Measurements from ENCODE around the gene CLINT1. TPM values are rescaled to one million over a fixed set of nuclear protein-coding genes. Genes with fewer than 3 reads are reported as not detected.

CLINT1 gene
- polyA plus RNA-seq, 6 donors from 2014 or later, result 54.7 to 93.6 (median 80.4) TPM

- ATAC-seq (ENCODE audit: low read depth in 2 of 2), result no peak
- Mint-ChIP-seq H3K4me3 (no peak overlapping the region), H3K27ac (no peak overlapping the region), H3K27me3 (no peaks in the 10 kb centered on the region), H3K4me1 (peaks cover 3 to 9% (median 4%) of the 10 kb centered on the region in 3 donors), H3K9me3 (no peaks in the 10 kb centered on the region), H3K36me3 (peaks cover 8 to 10% of the 10 kb centered on the region in 2 donors)
- no peak for DNase-seq
Measured at GRCh38 chr5:157750320-157750719, 108.6 kb downstream of the CLINT1 start.

- peaks cover 10 to 18% (median 13%) of the 10 kb centered on the region in 3 donors for H3K4me1 Mint-ChIP-seq
- no peaks in the 10 kb centered on the region for H3K9me3 Mint-ChIP-seq
- peaks cover 8% of the 10 kb centered on the region in 2 donors for H3K36me3 Mint-ChIP-seq
- ATAC-seq (ENCODE audit: low read depth in 2 of 2), result no peak
- no peaks in the 10 kb centered on the region for H3K27me3 Mint-ChIP-seq
- no peak overlapping the region for H3K4me3 Mint-ChIP-seq
- H3K27ac Mint-ChIP-seq, result no peak overlapping the region
- no peak for DNase-seq
Measured at GRCh38 chr5:157749462-157749799, 109.5 kb downstream of the CLINT1 start.

DNA sequence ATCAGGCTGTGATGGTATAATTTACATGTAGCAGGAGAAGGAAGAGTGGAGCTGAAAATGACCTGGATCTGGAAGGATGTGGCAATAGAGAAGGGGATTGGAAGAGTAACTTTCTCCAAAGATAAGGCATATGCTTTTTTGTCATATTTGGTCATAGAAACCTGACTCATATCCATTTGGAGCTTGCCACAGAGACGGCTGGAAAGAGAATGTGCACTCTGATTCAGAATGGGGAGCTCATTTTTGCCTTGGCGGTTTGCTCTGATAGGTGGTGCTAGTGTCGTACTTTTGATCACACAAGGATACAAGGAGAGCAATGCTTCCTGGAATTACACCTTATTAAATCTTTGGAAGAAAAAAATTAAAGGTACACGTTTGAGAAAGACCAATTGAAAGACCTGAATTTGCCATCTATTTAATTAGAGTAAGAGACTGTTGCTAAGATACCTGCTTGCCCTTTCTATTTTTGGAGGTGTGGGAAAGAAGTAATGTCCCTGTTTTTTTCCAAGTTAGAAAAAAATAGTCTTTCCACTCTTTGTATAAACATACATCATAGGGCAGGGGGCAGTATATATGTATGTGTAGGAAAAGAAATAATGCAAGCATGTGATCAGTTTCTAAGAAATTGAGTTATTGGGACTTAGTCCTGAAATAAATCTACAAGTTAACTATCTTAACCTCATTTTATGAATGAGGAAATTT, 110.0 kb downstream of the CLINT1 start:
- DNase-seq, result no peak
- peaks cover 8% of the 10 kb centered on the region in 2 donors for H3K36me3 Mint-ChIP-seq
- peak overlapping the region in 2 of 6 donors; percentile 18 to 66 for H3K27ac Mint-ChIP-seq
- no peaks in the 10 kb centered on the region for H3K9me3 Mint-ChIP-seq
- H3K4me1 Mint-ChIP-seq, result peaks cover 15 to 22% (median 16%) of the 10 kb centered on the region in 3 donors
- H3K27me3 Mint-ChIP-seq, result no peaks in the 10 kb centered on the region
- no peak overlapping the region for H3K4me3 Mint-ChIP-seq
- no peak for ATAC-seq (ENCODE audit: low read depth in 2 of 2)

DNA sequence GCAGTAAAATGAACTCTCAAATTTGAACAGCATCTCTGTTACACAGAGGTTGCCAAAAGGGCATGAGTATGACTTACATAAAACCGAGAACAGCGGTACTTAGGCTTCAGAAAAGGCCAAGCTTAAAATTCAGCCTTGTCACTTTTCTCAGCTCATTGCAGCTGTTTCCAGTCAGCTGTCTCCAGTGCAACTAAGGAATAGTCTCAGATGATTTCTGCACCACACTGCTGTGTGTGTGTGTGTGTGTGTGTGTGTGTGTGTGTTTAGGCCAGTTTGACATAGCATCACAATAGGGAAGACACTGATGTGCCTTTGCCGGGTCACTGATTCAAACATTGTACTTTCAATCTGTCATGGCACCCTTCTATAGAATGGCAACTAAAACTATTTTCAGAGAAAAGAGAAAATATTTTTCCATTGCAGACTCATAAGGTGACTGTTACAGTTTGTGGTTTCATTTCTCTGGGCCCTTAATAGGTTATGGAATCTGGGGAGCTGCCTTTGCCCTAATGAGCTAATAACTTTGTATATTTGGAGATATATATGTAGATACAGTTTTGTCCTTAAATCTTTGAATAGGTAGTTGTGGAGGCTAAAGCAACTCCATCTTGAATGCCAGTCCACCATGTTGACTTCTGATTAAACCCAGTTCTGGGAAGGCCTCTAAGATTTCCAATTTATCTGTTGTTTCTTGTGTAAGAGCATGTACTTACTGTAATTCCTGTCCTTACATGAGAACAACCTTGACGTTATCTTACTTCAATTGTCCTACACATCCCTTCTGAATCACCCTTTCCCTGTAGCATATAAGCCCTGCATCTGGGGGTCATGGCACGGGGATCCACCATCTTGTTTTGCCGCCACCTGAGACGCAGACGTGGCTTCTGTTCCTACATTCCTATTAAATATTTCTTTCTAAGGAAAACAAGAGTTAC, 110.9 kb downstream of the CLINT1 start:
- Mint-ChIP-seq H3K4me1 (peaks cover 16 to 26% (median 18%) of the 10 kb centered on the region in 3 donors), H3K27me3 (no peaks in the 10 kb centered on the region)
- no peak for DNase-seq

DNA sequence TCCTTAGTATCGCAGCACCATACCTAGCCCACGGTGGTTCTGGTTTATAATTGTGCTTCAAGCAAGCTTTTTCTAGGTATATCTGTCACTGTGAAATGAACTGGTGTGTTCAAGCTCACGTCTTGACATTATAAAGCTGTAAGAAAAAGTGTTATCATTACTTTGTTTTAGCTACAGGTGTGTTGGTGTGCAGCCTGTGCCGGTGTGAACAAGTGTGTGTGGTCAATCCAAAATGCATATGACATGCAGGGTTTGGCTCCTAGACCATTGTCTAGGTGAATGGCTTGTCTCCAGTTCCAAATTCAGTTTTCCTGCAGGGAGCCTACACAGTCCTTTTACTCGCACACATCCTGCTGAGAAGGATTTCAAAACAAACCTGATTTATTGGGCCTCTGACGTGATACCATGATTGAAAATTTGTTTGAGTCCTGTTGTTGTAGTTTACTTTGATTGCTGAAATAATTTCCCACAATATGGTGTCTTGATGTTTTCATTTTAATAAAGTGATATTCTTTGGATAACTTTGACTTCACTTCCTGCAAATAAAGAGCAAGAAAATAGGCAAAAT, 111.7 kb downstream of the CLINT1 start:
- DNase-seq (no peak), ATAC-seq (ENCODE audit: low read depth in 2 of 2) (no peak)
- Mint-ChIP-seq H3K27ac (no peak overlapping the region), H3K36me3 (peaks cover 0 to 8% of the 10 kb centered on the region in 2 donors), H3K4me3 (peak overlapping the region in 1 of 8 donors; percentile 40), H3K9me3 (no peaks in the 10 kb centered on the region), H3K4me1 (peaks cover 16 to 28% (median 20%) of the 10 kb centered on the region in 3 donors), H3K27me3 (no peaks in the 10 kb centered on the region)

More for the DNA sequence above, 110.9 kb downstream of the CLINT1 start:
- H3K36me3 Mint-ChIP-seq, result peaks cover 7 to 8% of the 10 kb centered on the region in 2 donors
- H3K9me3 Mint-ChIP-seq, result no peaks in the 10 kb centered on the region
- no peak for ATAC-seq (ENCODE audit: low read depth in 2 of 2)
- H3K4me3 Mint-ChIP-seq, result peak overlapping the region in 1 of 8 donors; percentile 40
- H3K27ac Mint-ChIP-seq, result peak overlapping the region in 1 of 6 donors; percentile 18

DNA sequence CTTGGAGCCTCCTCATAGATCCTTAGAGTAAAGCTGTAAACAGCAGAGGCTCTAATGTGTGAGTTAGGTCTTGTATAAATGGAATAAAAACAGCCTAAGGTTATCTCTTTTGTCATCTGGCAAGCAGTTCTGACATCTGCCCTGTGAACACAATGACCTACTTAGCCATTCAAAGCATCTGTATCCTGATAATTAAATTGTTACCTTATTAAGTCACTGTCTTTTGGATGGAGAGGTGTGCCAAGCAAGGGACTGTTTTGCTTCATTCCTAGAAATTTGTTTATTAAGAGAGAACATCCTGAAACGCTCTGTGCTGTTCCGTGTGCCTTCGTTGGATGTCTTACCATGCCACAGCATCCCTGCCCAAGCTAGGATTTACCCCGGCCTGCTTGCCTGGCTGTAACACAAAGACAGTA, 113.9 kb downstream of the CLINT1 start:
- Mint-ChIP-seq H3K27me3 (no peaks in the 10 kb centered on the region), H3K4me1 (peaks cover 21 to 28% (median 26%) of the 10 kb centered on the region in 3 donors), H3K4me3 (peak overlapping the region; percentile 76 to 98 (median 94)), H3K9me3 (no peaks in the 10 kb centered on the region), H3K36me3 (no peaks in the 10 kb centered on the region), H3K27ac (peak overlapping the region in 1 of 6 donors; percentile 11)
- ATAC-seq (ENCODE audit: low read depth in 2 of 2) (no peak), DNase-seq (no peak)

GRCh38 chr5:157744051-157745011, 114.6 kb downstream of the CLINT1 start:
- no peaks in the 10 kb centered on the region for H3K27me3 Mint-ChIP-seq
- no peaks in the 10 kb centered on the region for H3K9me3 Mint-ChIP-seq
- peaks cover 22 to 28% (median 27%) of the 10 kb centered on the region in 3 donors for H3K4me1 Mint-ChIP-seq
- DNase-seq (peak; percentile 29), ATAC-seq (ENCODE audit: low read depth in 2 of 2) (no peak)
- H3K27ac Mint-ChIP-seq, result peak overlapping the region; percentile 3 to 94 (median 62)
- H3K4me3 Mint-ChIP-seq, result peak overlapping the region; percentile 76 to 98 (median 94)
- H3K36me3 Mint-ChIP-seq, result no peaks in the 10 kb centered on the region

DNA sequence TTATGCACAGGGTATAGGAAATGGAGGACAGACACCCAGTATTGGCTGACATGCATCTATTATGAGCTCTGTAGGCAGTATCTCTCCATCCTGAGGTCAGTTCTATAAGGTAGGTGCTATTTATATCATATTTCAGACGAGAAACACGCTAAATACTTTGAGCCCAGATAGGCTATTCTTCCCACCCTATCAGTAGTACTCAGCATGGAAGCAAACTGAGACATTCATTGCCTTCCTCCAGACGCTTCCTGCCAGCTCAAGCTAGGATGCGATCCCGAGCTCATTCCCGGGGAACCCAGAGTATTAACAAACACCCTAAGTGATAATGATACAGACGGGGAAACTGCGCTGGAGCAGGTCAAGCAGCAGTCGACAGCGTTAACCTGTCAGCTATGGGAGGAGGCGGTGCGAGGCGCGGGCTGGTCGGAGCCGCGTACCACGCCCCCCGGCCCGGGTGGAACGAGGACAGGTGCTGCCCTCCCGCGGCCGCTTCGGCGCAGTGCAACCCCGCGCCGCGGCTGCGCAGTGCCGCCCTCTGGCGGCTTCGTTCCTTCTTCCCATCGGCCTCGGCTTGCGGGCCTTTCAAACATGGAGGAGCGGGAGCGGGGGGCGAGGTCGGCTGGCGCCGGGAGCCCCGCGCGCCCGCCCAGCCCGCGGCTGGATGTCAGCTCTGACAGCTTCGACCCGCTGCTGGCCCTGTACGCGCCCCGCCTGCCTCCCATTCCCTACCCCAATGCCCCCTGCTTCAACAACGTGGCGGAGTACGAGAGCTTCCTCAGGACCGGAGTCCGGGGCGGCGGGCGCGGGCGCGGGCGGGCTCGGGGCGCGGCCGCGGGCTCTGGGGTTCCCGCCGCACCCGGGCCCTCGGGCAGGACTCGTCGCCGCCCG, 115.5 kb downstream of the CLINT1 start, which contains the start of gene LSM11:
Gene LSM11 (plus strand): TSS at position 550 of the 888 bp plus-strand sequence. CDS start 39 bp downstream, at position 589.
- H3K36me3 Mint-ChIP-seq, result no peaks in the 10 kb centered on the region
- peak; percentile 91 for DNase-seq
- H3K4me3 Mint-ChIP-seq, result peak within 1 kb of the TSS; percentile 76 to 98 (median 94)
- no peaks in the 10 kb centered on the region for H3K9me3 Mint-ChIP-seq
- no peaks in the 10 kb centered on the region for H3K27me3 Mint-ChIP-seq
- H3K27ac Mint-ChIP-seq, result peak within 1 kb of the TSS; percentile 47 to 94 (median 68)
- ATAC-seq (ENCODE audit: low read depth in 2 of 2), result peak; percentile 89 to 90
- H3K4me1 Mint-ChIP-seq, result peaks cover 22 to 27% (median 24%) of the 10 kb centered on the region in 3 donors

DNA sequence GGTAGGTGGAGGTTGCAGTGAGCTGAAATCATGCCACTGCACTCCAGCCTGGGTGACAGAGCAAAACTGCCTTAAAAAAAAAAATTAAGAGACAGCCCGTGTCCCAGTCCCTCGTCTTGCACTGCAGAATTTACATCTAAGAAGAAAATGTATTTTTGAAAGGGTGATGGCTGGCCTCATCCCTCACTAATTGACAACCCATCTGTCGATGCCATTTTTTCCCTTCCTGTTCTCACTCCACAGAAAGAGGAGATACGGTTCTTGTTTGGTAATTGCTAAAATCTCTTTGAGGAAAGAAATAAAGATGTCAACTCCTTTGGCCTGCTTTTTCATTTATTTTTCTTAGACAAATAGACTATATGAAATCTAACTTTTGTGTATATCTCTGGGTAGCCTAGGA, 117.8 kb downstream of the CLINT1 start:
- ATAC-seq (ENCODE audit: low read depth in 2 of 2) (no peak), DNase-seq (no peak)
- Mint-ChIP-seq H3K4me3 (peak overlapping the region in 1 of 8 donors; percentile 33), H3K27me3 (no peaks in the 10 kb centered on the region), H3K9me3 (no peaks in the 10 kb centered on the region), H3K36me3 (peaks cover 0 to 3% of the 10 kb centered on the region in 2 donors), H3K4me1 (peaks cover 22 to 27% (median 23%) of the 10 kb centered on the region in 3 donors), H3K27ac (no peak overlapping the region)

- no peak for ATAC-seq (ENCODE audit: low read depth in 2 of 2)
- Mint-ChIP-seq H3K27ac (peak overlapping the region in 2 of 6 donors; percentile 49 to 64), H3K36me3 (peaks cover 0 to 3% of the 10 kb centered on the region in 2 donors), H3K4me1 (peaks cover 17 to 23% (median 22%) of the 10 kb centered on the region in 3 donors), H3K9me3 (no peaks in the 10 kb centered on the region), H3K4me3 (peak overlapping the region in 2 of 8 donors; percentile 26 to 72), H3K27me3 (no peaks in the 10 kb centered on the region)
- DNase-seq, result no peak
Measured at GRCh38 chr5:157740229-157740610, 118.7 kb downstream of the CLINT1 start.

DNA sequence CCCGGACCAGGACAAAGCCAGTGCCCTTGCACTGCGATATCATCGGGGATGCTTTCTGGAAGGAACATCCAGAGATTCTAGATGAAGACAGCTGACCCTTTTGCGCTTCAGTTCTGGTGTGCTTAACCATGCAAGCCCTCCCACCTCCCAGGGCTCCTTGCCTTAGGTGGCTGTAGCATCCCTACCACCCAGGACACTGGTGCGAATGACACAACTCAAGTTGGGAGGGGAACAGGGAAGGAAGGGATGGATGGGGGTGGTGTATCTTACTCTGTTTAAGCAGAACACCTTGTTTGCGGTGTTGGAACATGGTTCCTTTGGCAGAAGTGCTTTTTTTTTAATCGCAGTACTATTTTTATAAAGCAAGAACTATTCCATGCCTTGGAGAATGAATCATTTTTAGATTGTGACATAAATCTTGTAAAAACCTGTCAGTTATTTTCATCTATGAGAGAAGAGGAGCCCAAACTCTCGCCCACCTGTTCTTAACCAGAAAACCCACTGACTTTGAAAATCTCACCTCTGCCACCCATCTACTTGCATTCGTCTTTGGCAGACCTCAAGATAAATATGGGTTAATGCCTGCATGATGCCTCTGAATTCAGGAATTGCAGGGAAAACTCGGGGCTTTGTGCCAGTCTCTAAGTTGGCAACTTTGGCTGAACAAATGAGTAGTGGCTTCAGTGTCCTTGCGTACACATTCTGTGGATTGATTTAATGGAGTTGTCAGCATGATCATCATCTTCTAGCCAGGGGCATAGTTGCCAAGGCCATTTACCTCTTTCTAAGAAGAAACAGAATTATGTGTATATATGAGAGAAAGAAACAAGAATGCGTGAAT, 119.3 kb downstream of the CLINT1 start:
- peaks cover 11 to 19% (median 16%) of the 10 kb centered on the region in 3 donors for H3K4me1 Mint-ChIP-seq
- peak overlapping the region in 1 of 6 donors; percentile 64 for H3K27ac Mint-ChIP-seq
- ATAC-seq (ENCODE audit: low read depth in 2 of 2), result no peak
- no peaks in the 10 kb centered on the region for H3K9me3 Mint-ChIP-seq
- no peaks in the 10 kb centered on the region for H3K27me3 Mint-ChIP-seq
- peaks cover 0 to 3% of the 10 kb centered on the region in 2 donors for H3K36me3 Mint-ChIP-seq
- DNase-seq, result no peak
- H3K4me3 Mint-ChIP-seq, result peak overlapping the region in 1 of 8 donors; percentile 72

All from naive B cell (primary cell).